DOHH2 (cell line): ENCODE results near the gene DCUN1D3.

Experiments used
- EZH2phosphoT487 ChIP-seq: fragments of 200-600 bp; sonication (generic); IDR thresholded peaks from 2 replicates; pipeline ENCODE4 v1.6.1; 2017; ENCODE audit warnings: borderline replicate concordance, mild to moderate bottlenecking, antibody characterized with exemption, low read length, moderate library complexity, mixed read lengths
- TF ChIP-seq, protein P1 (sequence below): fragments of 200-600 bp; sonication (generic); IDR thresholded peaks from one replicate; pipeline ENCODE4 v1.5.1; 2014; ENCODE audit warnings: antibody characterized with exemption, mild to moderate bottlenecking, low read depth, low read length; ENCODE audit not compliant: poor library complexity, severe bottlenecking

DNA sequence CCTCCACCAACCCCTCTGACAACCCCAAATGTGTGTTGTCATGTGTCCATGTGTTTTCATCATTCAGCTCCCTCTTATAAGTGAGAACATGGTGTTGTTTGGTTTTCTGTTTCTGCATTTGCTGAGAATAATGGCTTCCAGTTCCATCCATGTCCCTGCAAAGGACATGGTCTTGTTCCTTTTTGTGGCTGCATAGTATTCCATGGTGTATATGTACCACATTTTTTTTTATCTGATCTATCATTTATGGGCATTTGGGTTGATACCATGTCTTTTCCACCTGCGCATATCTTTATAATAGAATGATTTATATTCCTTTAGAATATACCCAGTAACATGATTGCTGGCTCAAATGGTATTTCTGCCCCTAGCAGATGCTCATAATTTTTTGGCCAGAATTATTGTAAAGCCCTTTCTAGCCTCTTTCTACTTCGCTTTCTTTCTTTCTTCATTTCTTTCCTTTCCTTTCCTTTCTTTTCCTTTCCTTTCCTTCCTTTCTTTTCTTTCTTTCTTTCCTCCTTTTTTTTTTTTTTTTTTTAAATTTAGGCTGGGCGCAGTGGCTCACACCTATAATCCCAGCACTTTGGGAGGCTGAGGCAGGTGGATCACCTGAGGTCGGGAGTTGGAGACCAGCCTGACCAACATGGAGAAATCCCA, 81.1 kb downstream of the DCUN1D3 start:
- TF ChIP-seq, protein P1, sequence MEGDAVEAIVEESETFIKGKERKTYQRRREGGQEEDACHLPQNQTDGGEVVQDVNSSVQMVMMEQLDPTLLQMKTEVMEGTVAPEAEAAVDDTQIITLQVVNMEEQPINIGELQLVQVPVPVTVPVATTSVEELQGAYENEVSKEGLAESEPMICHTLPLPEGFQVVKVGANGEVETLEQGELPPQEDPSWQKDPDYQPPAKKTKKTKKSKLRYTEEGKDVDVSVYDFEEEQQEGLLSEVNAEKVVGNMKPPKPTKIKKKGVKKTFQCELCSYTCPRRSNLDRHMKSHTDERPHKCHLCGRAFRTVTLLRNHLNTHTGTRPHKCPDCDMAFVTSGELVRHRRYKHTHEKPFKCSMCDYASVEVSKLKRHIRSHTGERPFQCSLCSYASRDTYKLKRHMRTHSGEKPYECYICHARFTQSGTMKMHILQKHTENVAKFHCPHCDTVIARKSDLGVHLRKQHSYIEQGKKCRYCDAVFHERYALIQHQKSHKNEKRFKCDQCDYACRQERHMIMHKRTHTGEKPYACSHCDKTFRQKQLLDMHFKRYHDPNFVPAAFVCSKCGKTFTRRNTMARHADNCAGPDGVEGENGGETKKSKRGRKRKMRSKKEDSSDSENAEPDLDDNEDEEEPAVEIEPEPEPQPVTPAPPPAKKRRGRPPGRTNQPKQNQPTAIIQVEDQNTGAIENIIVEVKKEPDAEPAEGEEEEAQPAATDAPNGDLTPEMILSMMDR: no peak
- no peak for TF ChIP-seq EZH2phosphoT487
